Osteoblast (primary cell): ENCODE data around the gene CSTB. TPM values are rescaled to one million over a fixed set of nuclear protein-coding genes. Genes with fewer than 3 reads are reported as not detected.

Experiments used
- DNase-seq: peaks from one replicate; pipeline ENCODE4 v3.0.0; 2011; ENCODE audit warnings: low spot score, mixed read lengths; ENCODE audit not compliant: insufficient read length; ENCODE audit errors: missing footprints
- H2AFZ ChIP-seq: 2 replicates; pipeline ENCODE4 v1.6.0; 2011; ENCODE audit warnings: mild to moderate bottlenecking, low read length
- H3K27ac ChIP-seq: 2 replicates; pipeline ENCODE4 v1.5.1; 2011; ENCODE audit warnings: mild to moderate bottlenecking, low read depth, low read length, moderate library complexity
- H3K27me3 ChIP-seq: 2 replicates; pipeline ENCODE4 v1.6.0; 2012; ENCODE audit warnings: mild to moderate bottlenecking, control low read depth, inconsistent platforms, low read length, moderate library complexity; ENCODE audit not compliant: insufficient read depth
- H3K36me3 ChIP-seq: 2 replicates; pipeline ENCODE4 v1.5.1; 2011; ENCODE audit warnings: mild to moderate bottlenecking, low read length, control low read depth, moderate library complexity; ENCODE audit not compliant: insufficient read depth
- H3K4me1 ChIP-seq: 2 replicates; pipeline ENCODE4 v1.5.1; 2011; ENCODE audit warnings: mild to moderate bottlenecking, low read length, control low read depth, moderate library complexity; ENCODE audit not compliant: insufficient read depth
- H3K4me2 ChIP-seq: 2 replicates; pipeline ENCODE4 v1.6.0; 2011; ENCODE audit warnings: mild to moderate bottlenecking, low read length; ENCODE audit not compliant: insufficient read depth
- H3K4me3 ChIP-seq: fragments of 200-600 bp; sonication (generic); 3 replicates; pipeline ENCODE4 v1.5.1; 2012; ENCODE audit warnings: mild to moderate bottlenecking, low read length, inconsistent platforms; ENCODE audit not compliant: insufficient read depth
- H3K79me2 ChIP-seq: 2 replicates; pipeline ENCODE4 v1.6.0; 2012; ENCODE audit warnings: mild to moderate bottlenecking, low read length, control low read depth, inconsistent platforms; ENCODE audit not compliant: insufficient read depth
- H3K9me3 ChIP-seq: 2 replicates; pipeline ENCODE4 v1.5.1; 2011; ENCODE audit warnings: low read depth, low read length, control low read depth
- H4K20me1 ChIP-seq: 2 replicates; pipeline ENCODE4 v1.6.0; 2012; ENCODE audit warnings: mild to moderate bottlenecking, low read length, control low read depth; ENCODE audit not compliant: insufficient read depth
- CTCF ChIP-seq: IDR thresholded peaks from 2 replicates; pipeline ENCODE4 v1.5.1; 2011; ENCODE audit warnings: mild to moderate bottlenecking, low read depth, low read length, moderate library complexity; ENCODE audit errors: extremely low read depth
- total RNA-seq: library from RNA; depleted of rRNA; stranded (reverse); fragments of >200 nt; gene quantifications from 2 replicates; pipeline ENCODE4 v1.2.3, GENCODE V29; 2012

Gene CSTB
- total RNA-seq, 1 donor = 14.8 TPM

GRCh38 chr21:43806017-43806710, 30.1 kb upstream of the CSTB start:
- Histone ChIP-seq H3K9me3 (no peaks in the 10 kb centered on the region), H2AFZ (no peak overlapping the region), H3K27me3 (no peaks in the 10 kb centered on the region), H4K20me1 (peaks cover 4% of the 10 kb centered on the region), H3K4me1 (peaks cover 2% of the 10 kb centered on the region), H3K79me2 (no peaks in the 10 kb centered on the region), H3K4me3 (no peak overlapping the region), H3K36me3 (peaks cover 21% of the 10 kb centered on the region), H3K27ac (no peak overlapping the region), H3K4me2 (no peak overlapping the region)
- no peak for TF ChIP-seq CTCF
- DNase-seq = no peak

GRCh38 chr21:43805275-43805800, 29.2 kb upstream of the CSTB start:
- Histone ChIP-seq H4K20me1 (peaks cover 5% of the 10 kb centered on the region), H3K27me3 (no peaks in the 10 kb centered on the region)
- TF ChIP-seq CTCF = no peak

GRCh38 chr21:43803558-43804300, 27.6 kb upstream of the CSTB start:
- no peak for TF ChIP-seq CTCF
- no peak overlapping the region for H3K4me3 ChIP-seq
- H3K27me3 ChIP-seq = no peaks in the 10 kb centered on the region
- no peaks in the 10 kb centered on the region for H3K4me1 ChIP-seq
- no peaks in the 10 kb centered on the region for H3K79me2 ChIP-seq
- H3K9me3 ChIP-seq = no peaks in the 10 kb centered on the region
- H3K27ac ChIP-seq = no peak overlapping the region
- DNase-seq = no peak
- no peak overlapping the region for H3K4me2 ChIP-seq
- H2AFZ ChIP-seq = no peak overlapping the region
- peaks cover 43% of the 10 kb centered on the region for H3K36me3 ChIP-seq
- H4K20me1 ChIP-seq = peaks cover 7% of the 10 kb centered on the region

More at GRCh38 chr21:43805275-43805800, 29.2 kb upstream of the CSTB start:
- no peak for DNase-seq
- no peaks in the 10 kb centered on the region for H3K9me3 ChIP-seq
- H3K36me3 ChIP-seq = peaks cover 30% of the 10 kb centered on the region
- H3K27ac ChIP-seq = no peak overlapping the region
- H2AFZ ChIP-seq = no peak overlapping the region
- no peaks in the 10 kb centered on the region for H3K4me1 ChIP-seq
- no peak overlapping the region for H3K4me2 ChIP-seq
- H3K79me2 ChIP-seq = no peaks in the 10 kb centered on the region
- no peak overlapping the region for H3K4me3 ChIP-seq

GRCh38 chr21:43802713-43803313, 26.7 kb upstream of the CSTB start:
- Histone ChIP-seq H2AFZ (no peak overlapping the region), H3K4me3 (no peak overlapping the region), H3K79me2 (no peaks in the 10 kb centered on the region), H3K4me1 (no peaks in the 10 kb centered on the region), H3K36me3 (peaks cover 52% of the 10 kb centered on the region), H3K4me2 (no peak overlapping the region), H3K27me3 (no peaks in the 10 kb centered on the region), H3K27ac (no peak overlapping the region), H4K20me1 (peaks cover 12% of the 10 kb centered on the region), H3K9me3 (no peaks in the 10 kb centered on the region)
- peak; percentile 72 for DNase-seq
- no peak for TF ChIP-seq CTCF
